Measurements from ENCODE around the gene TTBK2.

The TTBK2 gene

GRCh38 chr15:42879443-42879842 is 41.1 kb downstream of the TTBK2 start:
- no peak overlapping the region for H2AFZ ChIP-seq (ENCODE audit: low read length)
- no peak overlapping the region for H3K4me3 ChIP-seq (ENCODE audit: low read depth, low read length, poor library complexity, severe bottlenecking)
- H3K27me3 ChIP-seq (ENCODE audit: insufficient read depth, low read length): no peaks in the 10 kb centered on the region
- H3K27ac ChIP-seq (ENCODE audit: low read depth, low read length, poor library complexity, severe bottlenecking): no peak overlapping the region
- H3K36me3 ChIP-seq (ENCODE audit: insufficient read depth, low read length): no peaks in the 10 kb centered on the region
- peaks cover 6% of the 10 kb centered on the region; the same call in 1 of the 2 replicates for H3K9me3 ChIP-seq (ENCODE audit: low read length)
- H3K9me2 ChIP-seq (ENCODE audit: low read depth, low read length): no peaks in the 10 kb centered on the region
- H4K20me1 ChIP-seq (ENCODE audit: insufficient read depth, low read length): no peaks in the 10 kb centered on the region
- H3F3A ChIP-seq (ENCODE audit: insufficient read depth, low read length): no peaks in the 10 kb centered on the region
- H3K4me2 ChIP-seq (ENCODE audit: low read length): no peak overlapping the region
- no peak overlapping the region for H3K9ac ChIP-seq (ENCODE audit: low read length)
- no peaks in the 10 kb centered on the region for H3K4me1 ChIP-seq (ENCODE audit: insufficient read depth, low read length, severe bottlenecking)
- no peak for TF ChIP-seq CTCF (IDR thresholded peaks at IDR 0.05; ENCODE audit: low read length)
- no peaks in the 10 kb centered on the region for H3K79me2 ChIP-seq (ENCODE audit: insufficient read depth, low read length)

GRCh38 chr15:42876224-42876623 is 44.4 kb downstream of the TTBK2 start:
- no peak overlapping the region for H3K27ac ChIP-seq (ENCODE audit: low read depth, low read length, poor library complexity, severe bottlenecking)
- TF ChIP-seq CTCF (IDR thresholded peaks at IDR 0.05; ENCODE audit: low read length): no peak
- no peak for TF ChIP-seq EZH2 (IDR thresholded peaks at IDR 0.05; ENCODE audit: borderline replicate concordance, low read length)
- H3K9ac ChIP-seq (ENCODE audit: low read length): no peak overlapping the region
- H3K9me2 ChIP-seq (ENCODE audit: low read depth, low read length): no peaks in the 10 kb centered on the region
- H3K4me2 ChIP-seq (ENCODE audit: low read length): no peak overlapping the region
- no peaks in the 10 kb centered on the region for H4K20me1 ChIP-seq (ENCODE audit: insufficient read depth, low read length)
- no peaks in the 10 kb centered on the region for H3K36me3 ChIP-seq (ENCODE audit: insufficient read depth, low read length)
- H3K4me3 ChIP-seq (ENCODE audit: low read depth, low read length, poor library complexity, severe bottlenecking): no peak overlapping the region
- H3K4me1 ChIP-seq (ENCODE audit: insufficient read depth, low read length, severe bottlenecking): no peaks in the 10 kb centered on the region
- no peak overlapping the region for H2AFZ ChIP-seq (ENCODE audit: low read length)
- H3K9me3 ChIP-seq (ENCODE audit: low read length): no peaks in the 10 kb centered on the region
- H3K79me2 ChIP-seq (ENCODE audit: insufficient read depth, low read length): no peaks in the 10 kb centered on the region
- no peaks in the 10 kb centered on the region for H3F3A ChIP-seq (ENCODE audit: insufficient read depth, low read length)
- H3K27me3 ChIP-seq (ENCODE audit: insufficient read depth, low read length): no peaks in the 10 kb centered on the region

DNA sequence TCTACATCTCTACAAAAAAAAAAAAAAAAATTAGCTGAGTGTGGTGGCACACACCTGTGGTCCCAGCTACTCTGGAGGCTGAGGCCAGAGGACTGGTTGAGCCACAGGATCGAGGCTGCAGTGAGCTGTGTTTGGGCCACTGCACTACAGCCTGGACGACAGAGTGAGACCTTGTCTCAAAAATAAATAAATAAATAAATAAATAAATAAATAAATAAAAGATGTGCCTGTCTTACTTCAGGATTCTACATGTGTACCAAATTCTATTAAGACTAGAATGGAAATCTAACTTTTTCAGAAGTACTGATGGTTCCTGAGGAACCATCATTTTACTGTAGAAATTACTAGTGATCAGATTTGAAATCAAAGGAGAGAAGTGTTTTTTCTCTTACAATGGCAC is 51.9 kb downstream of the TTBK2 start:
- TF ChIP-seq EZH2 (IDR thresholded peaks at IDR 0.05; ENCODE audit: borderline replicate concordance, low read length) (no peak), CTCF (IDR thresholded peaks at IDR 0.05; ENCODE audit: low read length) (no peak)
- Histone ChIP-seq H3K4me3 (ENCODE audit: low read depth, low read length, poor library complexity, severe bottlenecking) (no peak overlapping the region), H3K36me3 (ENCODE audit: insufficient read depth, low read length) (peaks cover 9% of the 10 kb centered on the region; the same call in 1 of the 2 replicates), H3K4me2 (ENCODE audit: low read length) (no peak overlapping the region), H3K79me2 (ENCODE audit: insufficient read depth, low read length) (no peaks in the 10 kb centered on the region), H3F3A (ENCODE audit: insufficient read depth, low read length) (no peaks in the 10 kb centered on the region), H3K9me2 (ENCODE audit: low read depth, low read length) (no peaks in the 10 kb centered on the region), H2AFZ (ENCODE audit: low read length) (no peak overlapping the region), H3K27me3 (ENCODE audit: insufficient read depth, low read length) (no peaks in the 10 kb centered on the region), H3K9me3 (ENCODE audit: low read length) (no peaks in the 10 kb centered on the region), H4K20me1 (ENCODE audit: insufficient read depth, low read length) (no peaks in the 10 kb centered on the region), H3K9ac (ENCODE audit: low read length) (no peak overlapping the region), H3K27ac (ENCODE audit: low read depth, low read length, poor library complexity, severe bottlenecking) (no peak overlapping the region), H3K4me1 (ENCODE audit: insufficient read depth, low read length, severe bottlenecking) (no peaks in the 10 kb centered on the region)
